Stimulated activated CD4-positive, alpha-beta T cell treated with anti-CD3 and anti-CD28 coated beads, Interleukin-15, amount 100 ng/mL, for 1 hour (primary cell): ENCODE measurements around the gene TFR2.

Source experiments
- DNase-seq, 2 donors: peaks; one replicate each; pipeline ENCODE4 v3.0.0-alpha.2; 2020; ENCODE audit warnings: low read depth in 1 of 2, low spot score in 1 of 2

Gene TFR2

DNA sequence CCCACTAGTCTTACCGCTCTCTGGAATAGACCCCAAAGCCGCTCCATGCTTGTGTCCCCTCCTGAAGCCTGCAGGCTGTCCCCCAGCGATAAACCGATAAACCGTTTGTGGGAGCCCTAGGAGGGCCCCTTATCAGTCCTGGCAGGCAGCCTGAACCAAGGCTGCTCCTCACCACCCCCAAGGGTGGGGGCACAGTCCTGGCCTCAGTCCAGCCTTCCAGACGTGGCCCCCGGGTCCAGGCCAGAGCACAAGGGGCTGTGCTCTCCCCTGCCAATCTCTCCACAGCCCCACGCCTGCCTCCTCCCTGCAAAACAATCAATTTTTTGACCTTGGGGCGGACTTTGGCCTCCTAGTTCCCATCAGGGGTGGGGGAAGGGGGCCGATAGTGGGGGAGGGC, at the start of gene TFR2:
Gene TFR2 (minus strand): TSS at position 90 of the 397 bp plus-strand sequence. CDS start 43 bp downstream, at position 47.
- DNase-seq, result no peak

DNA sequence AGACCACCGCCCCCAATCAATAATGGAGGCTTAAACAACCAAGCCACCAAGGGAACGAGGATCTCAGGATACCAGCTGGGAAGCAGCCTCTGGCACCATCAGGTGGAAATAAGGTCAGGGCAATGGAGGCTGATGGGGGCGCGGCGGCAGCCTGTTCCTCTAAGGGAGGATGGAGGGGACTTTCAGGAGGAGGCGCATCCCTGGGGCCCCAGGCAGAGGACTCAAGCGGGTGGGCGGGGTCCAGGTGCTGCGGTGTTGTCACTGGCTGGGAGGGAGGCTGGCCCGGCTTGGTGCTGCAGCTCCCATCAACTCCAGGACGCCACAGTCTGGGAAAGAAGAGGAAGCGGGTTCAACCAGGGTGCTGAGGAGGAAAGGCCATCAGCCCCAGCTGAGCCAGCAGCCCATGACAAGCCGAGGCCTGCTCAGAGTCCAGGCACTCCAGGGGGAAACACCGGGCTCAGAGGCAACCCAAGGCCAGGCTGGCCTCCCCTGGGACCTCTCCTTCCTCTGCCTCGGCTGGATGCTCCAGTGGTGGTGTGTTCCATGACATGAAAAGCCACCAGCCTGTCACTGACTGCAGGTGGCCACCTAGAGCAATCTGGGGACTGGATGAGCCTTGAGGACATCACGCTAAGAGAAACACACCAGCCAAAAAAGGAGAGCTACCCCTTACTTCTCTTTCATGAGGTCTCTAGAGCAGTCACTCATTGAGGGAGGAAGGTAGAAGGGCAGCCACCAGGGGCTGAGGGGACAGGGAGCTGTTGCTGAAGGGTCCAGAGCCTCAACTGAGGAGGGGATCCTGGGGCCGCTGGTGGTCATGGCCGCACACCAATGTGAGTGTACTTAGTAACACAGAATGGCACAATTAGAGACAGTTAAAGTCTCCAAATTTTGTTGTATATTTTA, 48.1 kb upstream of the TFR2 start:
- DNase-seq, result no peak

DNA sequence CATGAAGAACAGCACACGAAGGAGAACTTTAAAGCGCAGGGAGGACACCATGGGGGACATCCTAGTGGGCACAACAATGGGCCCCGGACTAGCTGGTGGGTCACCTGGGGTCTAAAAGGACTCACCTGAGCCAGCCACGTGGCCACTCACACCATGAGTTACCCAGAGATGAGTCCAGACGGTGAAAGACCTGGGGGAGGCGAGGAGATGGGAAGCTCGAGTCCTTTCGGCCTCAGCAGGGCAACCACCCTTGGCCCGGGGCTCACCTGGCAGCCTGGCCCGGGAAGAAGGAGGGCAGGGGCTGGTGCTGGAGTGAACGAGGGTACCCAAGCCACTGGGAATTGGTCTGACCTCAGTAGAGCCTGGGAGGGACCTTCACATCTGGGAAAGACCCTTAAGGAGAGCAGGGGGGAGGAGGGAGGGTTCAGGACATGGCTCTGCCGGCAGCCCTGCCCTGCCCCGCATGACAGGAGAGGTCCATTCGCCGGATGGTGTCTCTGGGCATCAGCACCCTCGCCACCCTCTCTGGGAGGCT, 47.0 kb upstream of the TFR2 start:
- DNase-seq, result no peak

DNA sequence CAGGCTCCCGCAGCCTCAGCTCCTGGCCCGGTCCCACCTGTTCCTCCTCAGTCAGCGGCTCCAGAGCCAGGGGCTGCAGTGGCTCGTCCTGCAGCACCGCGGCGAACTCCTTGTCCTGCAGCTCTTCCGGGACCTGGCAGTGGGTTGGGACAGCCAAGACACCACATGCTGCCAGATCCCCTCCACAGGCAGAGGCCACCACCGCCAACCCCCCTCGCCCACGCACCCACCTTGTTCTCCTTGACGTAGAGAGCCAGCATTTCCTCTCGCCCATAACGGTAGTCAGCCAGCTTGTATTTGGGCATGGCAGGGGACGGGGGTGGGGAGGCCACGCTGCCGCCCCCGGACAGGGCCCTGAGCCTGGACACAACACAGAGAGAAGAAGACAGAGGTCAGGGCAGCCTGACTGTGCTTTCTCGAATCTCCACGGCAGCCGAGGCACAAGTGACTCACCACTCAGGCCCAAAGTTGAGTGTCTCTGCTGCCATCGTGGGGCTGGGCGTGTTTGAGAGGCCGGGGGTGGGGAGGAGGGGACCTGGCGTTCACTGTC, 46.5 kb upstream of the TFR2 start:
- DNase-seq, result no peak

DNA sequence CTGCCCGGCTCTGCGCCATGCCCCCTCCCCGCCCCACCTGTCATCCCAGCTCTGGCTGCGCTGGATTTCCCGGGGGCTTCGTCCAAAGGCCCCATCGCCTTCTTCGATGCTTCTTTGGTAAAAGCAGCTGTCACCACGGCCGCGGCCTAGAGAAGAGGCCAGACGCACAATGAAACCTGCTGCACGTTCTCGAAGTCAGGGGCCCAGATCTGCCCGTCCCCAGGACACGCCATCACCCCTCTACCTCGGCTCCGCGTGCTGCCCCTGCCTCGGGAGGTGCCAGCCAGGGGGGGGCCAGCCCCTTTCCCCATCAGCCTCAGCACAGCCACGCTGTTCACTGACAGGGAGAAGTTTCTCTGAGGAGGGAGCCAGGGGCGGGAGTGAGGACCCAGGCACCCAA, 45.9 kb upstream of the TFR2 start:
- DNase-seq, result no peak

DNA sequence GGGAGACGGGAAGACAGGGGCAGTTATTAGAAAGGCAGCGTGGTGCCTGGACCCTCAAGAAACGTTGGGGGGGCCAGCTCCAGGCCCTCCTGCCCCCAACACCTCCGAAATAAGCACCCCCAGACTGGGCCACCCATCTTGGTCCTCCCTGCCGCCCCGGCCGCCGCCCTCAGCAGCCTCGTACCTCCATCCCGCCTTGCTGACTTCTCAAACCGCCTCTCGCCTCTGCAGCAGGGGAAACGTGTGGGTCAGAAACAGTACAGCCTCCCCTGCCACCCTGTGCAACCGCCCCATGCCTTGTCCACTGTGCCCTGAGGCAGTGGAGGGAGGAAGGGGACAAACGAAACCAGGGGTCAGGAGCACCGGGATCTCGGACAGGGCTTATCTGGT, 45.5 kb upstream of the TFR2 start:
- no peak for DNase-seq

DNA sequence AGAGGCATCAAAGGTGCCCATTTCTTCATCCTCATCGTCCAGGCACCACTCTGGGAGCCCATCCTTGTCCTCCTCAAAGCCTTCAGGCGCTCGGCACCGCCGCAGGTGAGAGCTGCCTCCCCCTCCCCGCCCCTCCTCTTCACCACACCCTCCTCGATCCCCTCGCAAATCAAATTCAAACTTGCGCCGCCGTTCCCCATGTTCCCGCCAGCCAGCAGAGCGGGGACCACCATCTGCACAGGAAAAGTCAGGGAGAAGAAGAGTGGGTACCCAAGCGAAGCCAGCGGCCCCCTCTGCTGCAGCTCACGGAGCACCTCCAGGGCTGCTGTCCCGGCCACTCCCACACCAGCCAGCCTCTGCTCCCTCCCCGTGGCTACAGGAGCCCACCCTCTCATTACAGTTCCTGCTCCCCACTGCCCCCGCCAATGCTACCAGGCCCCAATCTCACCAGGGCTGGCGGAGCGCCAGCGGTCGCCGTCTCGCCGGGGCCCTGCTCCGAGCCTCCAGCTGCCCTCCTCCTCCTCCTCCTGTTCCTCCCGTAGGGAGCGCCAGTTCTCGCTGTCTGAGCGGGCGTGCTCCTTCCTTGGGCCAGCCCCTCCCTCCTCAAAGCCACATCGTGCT, 45.0 kb upstream of the TFR2 start:
- no peak for DNase-seq

DNA sequence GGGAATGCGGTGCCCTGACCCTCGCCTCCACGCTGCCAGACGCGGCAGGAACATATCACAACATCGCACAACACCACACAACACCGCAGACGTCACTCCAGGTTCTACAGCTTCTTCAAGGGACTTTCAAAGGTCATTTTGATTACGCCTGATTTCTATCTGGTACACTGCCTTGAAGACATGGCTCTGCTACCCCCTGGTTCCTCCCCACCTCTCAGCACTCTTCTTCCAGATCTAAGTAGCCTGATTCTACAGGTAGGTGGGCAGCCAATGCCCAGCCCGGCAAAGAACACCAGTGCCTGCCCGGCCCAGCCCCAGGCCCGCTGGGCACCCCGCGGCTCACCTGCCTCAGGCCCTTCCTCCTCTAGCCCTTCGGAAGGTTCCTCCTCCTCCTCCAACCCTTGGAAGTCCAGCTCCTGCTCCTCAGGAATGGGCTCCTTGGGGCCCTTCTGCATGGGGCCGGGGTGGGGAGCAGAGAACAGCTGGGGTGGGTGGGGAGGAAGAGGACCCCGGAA, 44.3 kb upstream of the TFR2 start:
- no peak for DNase-seq

DNA sequence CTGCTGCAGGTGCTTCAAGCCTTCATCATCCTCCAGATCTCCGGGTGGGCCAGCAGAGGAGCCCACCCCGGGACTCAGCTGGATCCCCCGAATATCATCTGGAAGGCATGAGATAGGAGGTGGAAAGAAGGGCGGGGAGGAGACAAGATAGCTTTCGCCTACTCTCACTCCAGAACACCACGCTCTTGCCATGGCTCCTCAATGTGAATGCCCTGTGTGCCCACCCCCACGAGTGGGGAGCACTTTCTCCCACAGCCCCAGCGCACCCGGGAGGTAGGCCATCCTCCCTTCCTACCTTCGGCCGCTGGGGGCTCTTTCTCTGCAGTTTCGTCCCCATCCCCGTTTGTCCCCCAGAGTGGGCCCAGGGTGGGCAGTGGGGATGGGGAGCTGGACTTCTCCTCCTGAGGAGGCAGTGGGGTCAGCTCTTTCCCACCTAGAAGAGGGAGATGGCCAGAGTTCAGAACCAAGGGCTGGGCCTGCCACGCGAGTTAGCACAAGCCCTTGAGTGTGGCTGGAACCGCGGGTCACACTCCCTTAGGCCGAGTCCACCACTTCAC, 43.8 kb upstream of the TFR2 start:
- DNase-seq, result no peak

DNA sequence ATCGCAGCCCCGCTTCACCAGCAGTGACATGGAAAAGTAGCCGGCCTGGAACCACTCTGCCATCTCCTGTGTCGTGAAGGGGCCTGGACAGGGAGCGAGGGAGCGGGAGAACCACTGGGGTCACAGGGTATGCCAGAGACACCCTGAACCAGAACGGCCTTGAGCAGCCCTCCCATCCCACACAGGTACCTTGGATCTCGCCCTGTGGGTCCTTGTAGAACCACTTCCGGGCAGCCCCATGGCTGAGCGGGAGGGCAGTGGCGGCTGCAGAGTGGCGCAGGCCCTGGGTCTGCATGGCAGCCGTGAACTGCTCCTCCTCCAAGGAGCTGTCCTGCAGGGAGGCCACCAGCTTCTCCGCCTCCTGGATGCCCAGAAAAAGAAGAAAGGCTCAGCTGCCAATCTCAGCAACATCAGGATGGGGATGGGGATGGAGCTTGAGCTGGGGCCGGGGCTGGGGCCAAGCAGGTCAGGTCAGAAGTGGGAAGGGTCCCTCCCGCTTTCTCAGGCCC, 43.2 kb upstream of the TFR2 start:
- DNase-seq, result no peak

DNA sequence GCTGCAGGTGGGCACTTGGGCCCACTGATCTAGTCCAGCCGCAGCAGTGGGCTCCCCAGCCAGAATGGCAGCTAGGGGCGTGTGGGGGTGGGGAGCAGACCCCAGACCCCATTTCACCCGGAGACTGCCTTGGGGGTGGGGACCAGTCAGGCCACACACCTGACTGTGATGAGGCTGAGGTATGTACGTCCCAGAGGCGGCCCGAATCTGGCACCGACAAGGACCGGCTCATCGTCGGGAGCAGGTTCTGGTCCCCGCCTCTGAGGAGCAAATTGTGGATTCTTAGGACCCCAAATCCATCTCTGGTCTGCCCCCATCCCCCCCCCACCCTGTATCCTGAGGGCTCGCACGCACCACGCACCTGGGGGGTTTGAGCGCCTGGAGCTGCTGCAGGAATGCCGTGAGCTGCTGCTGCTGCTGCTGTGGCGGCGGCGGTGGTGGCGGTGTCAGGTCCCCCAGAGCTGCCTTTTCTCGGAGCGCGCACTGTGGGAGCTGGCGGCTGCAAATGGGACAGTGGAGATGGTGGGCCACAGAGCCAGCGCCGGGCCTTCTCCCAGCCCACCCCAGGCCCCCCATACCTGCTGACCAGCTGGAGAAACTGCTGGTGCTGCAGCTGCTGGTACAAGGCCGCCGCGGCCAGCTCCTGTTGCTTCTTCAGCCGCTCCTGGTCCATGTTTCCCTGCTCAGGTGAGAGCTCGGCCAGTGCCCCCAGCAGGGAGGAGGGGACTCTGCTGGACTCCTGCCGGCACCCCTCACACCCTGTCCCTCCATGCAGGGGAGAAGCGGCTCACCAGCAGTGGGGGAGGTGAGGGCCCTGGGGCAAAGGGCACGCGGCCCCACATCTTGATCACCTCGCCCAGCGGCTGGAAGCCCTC, 42.5 kb upstream of the TFR2 start:
- no peak for DNase-seq

DNA sequence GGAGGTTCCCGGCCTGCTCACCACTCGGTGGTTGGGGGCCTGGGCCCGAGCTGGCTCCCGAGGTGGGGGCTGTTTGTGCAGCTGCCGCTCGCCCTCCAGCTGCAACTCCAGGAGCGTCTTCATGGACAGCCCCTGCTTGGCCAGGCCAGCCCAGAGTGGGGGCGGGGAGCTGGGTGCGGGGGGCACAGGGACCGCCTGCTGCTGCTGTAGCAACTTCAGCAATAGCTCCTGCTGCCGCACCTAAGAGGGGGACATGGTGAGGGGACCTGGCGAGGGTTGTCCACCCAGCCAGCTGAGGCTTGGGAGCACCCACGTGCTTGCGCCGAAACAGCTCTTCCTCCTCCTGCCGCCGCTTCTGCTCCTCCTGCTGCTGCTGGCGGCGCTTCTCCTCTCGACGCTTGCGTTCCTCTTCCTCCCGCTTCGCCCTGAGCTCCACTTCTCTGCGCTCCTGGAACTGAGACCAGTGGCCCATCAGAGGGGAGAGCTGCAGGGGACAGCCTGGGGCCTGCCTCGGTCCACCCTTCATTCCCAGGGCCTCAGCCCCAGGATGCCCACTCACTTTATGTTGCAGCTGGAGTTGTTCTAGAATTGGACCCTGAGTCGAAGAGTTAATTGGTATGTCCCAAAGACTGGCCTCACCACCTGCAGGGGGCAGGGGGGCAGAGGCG, 41.8 kb upstream of the TFR2 start:
- no peak for DNase-seq

DNA sequence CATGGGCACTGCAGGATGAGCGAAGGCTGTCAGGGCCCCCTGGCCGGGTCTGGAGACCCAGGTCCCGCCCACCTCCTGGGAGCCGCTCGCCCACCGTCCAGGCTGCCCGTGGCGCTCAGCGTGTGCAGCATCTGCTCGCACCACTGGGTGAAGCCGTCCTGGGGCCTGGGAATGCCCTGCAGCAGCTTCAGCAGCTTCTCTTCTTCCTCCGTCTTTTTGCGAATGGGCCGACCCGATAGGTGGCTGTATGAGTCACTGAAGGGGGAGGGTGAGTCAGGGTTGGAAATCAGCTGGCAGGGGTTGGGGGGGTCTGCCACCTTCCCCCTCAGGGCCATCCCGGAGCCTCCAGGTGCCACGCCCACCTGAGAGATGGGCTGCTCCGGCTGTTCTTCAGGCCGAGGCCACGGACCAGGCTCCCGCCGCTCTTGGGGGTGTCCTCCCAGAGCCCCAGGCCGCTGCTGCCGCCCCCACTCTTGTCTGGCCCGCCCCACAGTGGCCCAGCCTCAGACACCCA, 40.9 kb upstream of the TFR2 start:
- DNase-seq, result no peak

DNA sequence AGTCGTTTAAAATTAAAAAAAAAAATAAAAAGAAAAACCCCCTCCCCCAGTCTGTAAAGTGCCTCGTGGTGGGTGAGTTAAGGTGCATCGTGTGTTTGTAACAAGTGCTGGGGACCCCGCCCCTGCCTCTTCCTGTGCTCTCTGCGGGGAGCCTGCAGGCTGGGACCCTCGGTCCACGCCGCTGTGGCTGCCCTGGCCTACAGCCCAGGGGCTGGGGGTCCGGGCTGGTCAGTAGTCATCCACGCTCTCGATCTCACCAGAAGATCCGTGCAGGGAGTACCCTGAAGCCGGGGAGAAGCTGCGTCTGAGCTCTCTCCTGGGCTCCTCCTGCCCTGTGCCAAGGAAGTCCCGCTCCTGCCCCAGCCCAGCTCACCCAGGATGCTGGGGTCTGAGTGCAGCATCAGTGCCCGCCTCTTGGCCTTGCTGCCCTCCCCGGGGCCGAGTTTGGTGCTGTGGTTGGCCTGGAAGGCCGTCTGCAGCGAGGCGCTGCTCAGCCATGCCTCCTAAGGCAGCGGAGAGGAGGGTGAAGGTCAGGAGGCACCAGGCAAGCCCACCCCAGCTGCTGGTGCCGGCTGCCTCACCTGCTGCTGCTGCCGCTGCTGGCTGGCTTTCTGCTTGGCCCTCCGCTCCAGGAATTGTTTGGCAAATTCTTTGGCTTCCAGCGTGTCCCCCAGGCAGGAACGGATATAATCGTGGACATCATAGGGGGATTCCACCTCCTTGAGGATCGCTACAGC, 40.3 kb upstream of the TFR2 start:
- no peak for DNase-seq

DNA sequence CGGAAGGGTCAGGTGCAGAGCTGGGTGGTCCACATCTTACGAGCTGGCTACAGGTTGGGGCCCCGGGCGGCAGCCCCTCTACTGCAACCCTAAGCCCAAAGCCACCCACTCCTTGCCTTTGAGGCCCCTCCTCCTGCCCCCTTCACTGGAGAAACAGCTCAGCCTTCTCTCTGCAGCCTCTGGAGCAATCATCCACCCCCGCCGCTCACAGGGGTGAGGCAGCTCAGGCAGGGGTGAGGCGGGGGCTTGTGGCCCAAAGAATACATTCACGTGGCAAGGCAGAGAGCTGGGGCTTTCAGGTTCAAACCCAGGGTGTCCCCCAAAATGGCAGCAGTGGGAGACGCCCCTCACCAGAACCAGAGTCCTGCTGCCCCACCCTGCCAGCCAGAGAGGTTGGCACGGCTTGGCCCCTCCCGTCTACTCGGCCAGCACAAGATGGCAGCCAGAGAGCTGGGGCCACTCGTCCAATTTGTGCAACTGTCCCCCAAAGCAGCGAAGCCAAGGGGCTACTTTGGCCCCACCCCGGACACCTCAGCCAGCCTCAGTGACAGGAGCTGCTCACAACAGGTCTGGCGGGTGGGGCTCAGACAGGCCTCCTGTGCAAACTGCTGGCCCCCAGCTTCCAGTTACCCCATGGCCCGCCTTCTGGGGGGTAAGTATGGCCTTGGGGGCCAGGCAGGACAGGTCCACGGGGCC, 39.4 kb upstream of the TFR2 start:
- DNase-seq, result no peak

DNA sequence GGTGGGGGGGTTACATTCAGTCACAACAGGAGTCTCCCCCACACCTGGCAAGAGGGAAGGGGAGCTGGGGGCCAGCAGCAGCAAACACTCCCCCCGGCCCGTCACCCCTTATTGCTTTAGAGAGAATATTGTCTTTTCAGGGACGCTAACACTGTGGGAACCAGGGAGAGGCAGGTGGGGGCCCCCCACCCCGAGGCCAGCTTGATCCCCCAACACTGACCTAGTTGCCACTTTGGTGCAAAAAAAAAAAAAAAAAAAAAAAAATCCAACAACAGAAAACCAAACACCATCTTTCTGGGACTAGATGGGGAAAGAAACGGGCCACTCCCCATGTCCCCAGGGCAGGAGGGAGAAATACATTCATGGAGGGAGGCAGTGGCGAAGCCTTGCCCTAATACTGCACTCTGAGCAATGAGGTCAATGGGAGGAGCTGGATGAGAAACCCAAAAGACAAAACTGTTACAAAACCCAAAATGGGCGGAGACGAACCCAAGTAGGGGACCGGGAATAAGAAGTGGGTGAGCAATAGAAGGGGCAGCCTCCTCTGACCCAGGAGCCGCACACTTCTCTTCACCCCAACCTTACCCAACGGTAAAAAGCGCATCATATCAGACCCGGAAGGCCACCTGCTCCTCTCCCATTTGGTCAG, 38.7 kb upstream of the TFR2 start:
- DNase-seq, result no peak

DNA sequence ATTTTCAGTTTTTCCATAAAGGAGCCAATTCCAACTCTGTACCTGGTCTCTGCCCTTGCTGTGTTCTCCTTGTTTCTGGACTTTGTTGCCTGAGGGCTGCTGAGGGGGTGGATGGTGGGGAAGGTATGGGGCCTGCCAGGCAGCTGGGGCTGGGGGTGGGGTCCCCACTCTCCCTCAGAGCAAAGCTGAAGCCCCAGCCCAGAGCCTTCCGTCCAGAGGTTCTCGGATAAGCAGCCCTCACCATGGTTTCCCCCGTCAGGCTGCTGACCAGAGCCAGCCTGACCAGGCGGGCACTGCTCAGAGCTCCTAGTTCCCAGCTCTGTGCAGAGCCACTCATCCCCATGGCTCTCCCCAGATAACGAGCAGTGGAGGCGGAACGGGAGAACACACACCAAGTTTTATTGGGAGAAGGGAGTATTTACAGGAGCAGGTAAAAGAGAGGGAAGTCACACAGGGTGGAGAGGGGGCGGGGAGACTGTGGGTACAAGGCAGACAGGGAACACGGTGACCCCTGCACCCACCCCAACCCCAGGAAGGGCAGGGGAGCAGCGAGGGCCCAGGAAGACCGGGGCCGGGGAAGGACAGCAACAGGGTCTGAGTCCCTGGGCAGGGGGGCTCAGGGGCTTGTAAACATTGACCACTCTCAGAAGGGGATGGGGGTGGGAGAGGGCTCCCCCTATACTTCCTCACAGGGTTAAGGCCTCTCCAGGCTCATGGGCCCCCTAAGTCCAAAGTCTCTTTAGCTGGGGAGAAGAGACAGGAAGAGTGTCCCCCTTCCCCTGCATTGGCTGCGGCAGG, 38.0 kb upstream of the TFR2 start:
- DNase-seq, result no peak
